Measurements from ENCODE around the gene CDC25B.

DNA sequence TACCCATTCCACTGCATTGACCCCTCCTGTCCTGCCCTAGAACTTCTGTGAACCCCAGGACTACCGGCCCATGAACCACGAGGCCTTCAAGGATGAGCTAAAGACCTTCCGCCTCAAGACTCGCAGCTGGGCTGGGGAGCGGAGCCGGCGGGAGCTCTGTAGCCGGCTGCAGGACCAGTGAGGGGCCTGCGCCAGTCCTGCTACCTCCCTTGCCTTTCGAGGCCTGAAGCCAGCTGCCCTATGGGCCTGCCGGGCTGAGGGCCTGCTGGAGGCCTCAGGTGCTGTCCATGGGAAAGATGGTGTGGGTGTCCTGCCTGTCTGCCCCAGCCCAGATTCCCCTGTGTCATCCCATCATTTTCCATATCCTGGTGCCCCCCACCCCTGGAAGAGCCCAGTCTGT is 8.7 kb downstream of the CDC25B start:
- no peak for TF ChIP-seq EP300 (IDR thresholded peaks at IDR 0.05)
- TF ChIP-seq, protein P1, sequence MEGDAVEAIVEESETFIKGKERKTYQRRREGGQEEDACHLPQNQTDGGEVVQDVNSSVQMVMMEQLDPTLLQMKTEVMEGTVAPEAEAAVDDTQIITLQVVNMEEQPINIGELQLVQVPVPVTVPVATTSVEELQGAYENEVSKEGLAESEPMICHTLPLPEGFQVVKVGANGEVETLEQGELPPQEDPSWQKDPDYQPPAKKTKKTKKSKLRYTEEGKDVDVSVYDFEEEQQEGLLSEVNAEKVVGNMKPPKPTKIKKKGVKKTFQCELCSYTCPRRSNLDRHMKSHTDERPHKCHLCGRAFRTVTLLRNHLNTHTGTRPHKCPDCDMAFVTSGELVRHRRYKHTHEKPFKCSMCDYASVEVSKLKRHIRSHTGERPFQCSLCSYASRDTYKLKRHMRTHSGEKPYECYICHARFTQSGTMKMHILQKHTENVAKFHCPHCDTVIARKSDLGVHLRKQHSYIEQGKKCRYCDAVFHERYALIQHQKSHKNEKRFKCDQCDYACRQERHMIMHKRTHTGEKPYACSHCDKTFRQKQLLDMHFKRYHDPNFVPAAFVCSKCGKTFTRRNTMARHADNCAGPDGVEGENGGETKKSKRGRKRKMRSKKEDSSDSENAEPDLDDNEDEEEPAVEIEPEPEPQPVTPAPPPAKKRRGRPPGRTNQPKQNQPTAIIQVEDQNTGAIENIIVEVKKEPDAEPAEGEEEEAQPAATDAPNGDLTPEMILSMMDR (IDR thresholded peaks at IDR 0.05): no peak

All from gastroesophageal sphincter (tissue), 3 donors.